H1 (cell line): ENCODE results near the gene AHNAK2. TPM values are rescaled to one million over a fixed set of nuclear protein-coding genes. Genes with fewer than 3 reads are reported as not detected.

ENCODE experiments used
- CTCF ChIA-PET: fragments of 300-600 bp; sonication (Branson Sonifier 250); formaldehyde crosslinking; loops from one replicate; lab custom pipeline; 2021; ENCODE audit not compliant: partially characterized antibody; lab: Charles Lee
- POLR2A ChIA-PET: fragments of 300-600 bp; sonication (Branson Sonifier 250); formaldehyde crosslinking; loops from one replicate; lab custom pipeline; 2021; ENCODE audit warnings: inconsistent platforms; ENCODE audit not compliant: partially characterized antibody; lab: Charles Lee
- DNase-seq, 2 experiments: peaks; one replicate each; pipeline versions ENCODE4 v3.0.0 to v3.0.0-alpha.2; 2010 to 2022; ENCODE audit warnings: low spot score in 2 of 2, low read depth in 1 of 2, mixed read lengths in 1 of 2
- FAIRE-seq: peaks from 2 replicates; lab custom pipeline; 2011; peaks lifted over from hg19 to GRCh38; lab: Jason Lieb, UNC
- H2AFZ ChIP-seq: 2 replicates; pipeline ENCODE4 v1.8.1; 2012; ENCODE audit warnings: low read length, inconsistent platforms
- H2AK5ac ChIP-seq: 2 replicates; pipeline ENCODE4 v1.6.1; 2013; ENCODE audit warnings: low read depth, low read length
- H2BK120ac ChIP-seq: replicated peaks from 2 replicates; pipeline ENCODE3; 2013; ENCODE audit warnings: low read depth, low read length, inconsistent platforms
- H2BK12ac ChIP-seq: 2 replicates; pipeline ENCODE4 v1.6.1; 2013; ENCODE audit warnings: low read depth, low read length
- H2BK15ac ChIP-seq: 2 replicates; pipeline ENCODE4 v1.6.1; 2013; ENCODE audit warnings: low read length
- H2BK20ac ChIP-seq: 2 replicates; pipeline ENCODE4 v1.6.1; 2013; ENCODE audit warnings: low read length
- H2BK5ac ChIP-seq: 2 replicates; pipeline ENCODE4 v1.6.1; 2013; ENCODE audit warnings: low read depth, low read length
- H3K14ac ChIP-seq: 2 replicates; pipeline ENCODE4 v1.6.1; 2013; ENCODE audit warnings: inconsistent platforms; ENCODE audit not compliant: insufficient read length
- H3K18ac ChIP-seq: 2 replicates; pipeline ENCODE4 v1.6.1; 2013; ENCODE audit warnings: low read length; ENCODE audit errors: extremely low read depth
- H3K23ac ChIP-seq: 2 replicates; pipeline ENCODE4 v1.6.1; 2013; ENCODE audit warnings: inconsistent platforms; ENCODE audit not compliant: insufficient read length
- H3K23me2 ChIP-seq: 2 replicates; pipeline ENCODE4 v1.6.1; 2013; ENCODE audit warnings: low read depth, low read length
- H3K27ac ChIP-seq: 2 replicates; pipeline ENCODE4 v1.6.1; 2011; ENCODE audit warnings: low read depth, low read length, inconsistent platforms
- H3K27me3 ChIP-seq, 4 experiments: replicated peaks in 1 of 4; 1 replicate in 1 of 4; 2 replicates in 3 of 4; pipeline versions ENCODE4 v1.6.1 to v1.8.1; 2011 to 2013; ENCODE audit warnings: low read length in 3 of 4, mild to moderate bottlenecking in 3 of 4, inconsistent platforms in 2 of 4, mixed read lengths in 2 of 4, moderate library complexity in 1 of 4; ENCODE audit not compliant: control insufficient read depth in 3 of 4, insufficient read depth in 3 of 4; ENCODE audit errors: extremely low read depth in 1 of 4
- H3K36me3 ChIP-seq, 4 experiments: 2 replicates each; pipeline versions ENCODE4 v1.6.1 to v1.8.1; 2011 to 2013; ENCODE audit warnings: mild to moderate bottlenecking in 4 of 4, low read length in 3 of 4, moderate library complexity in 2 of 4, control low read depth in 1 of 4, inconsistent platforms in 1 of 4; ENCODE audit not compliant: insufficient read depth in 4 of 4, control insufficient read depth in 2 of 4
- H3K4ac ChIP-seq: replicated peaks from 2 replicates; pipeline ENCODE3; 2013; ENCODE audit warnings: low read length, low read depth, mixed read lengths, inconsistent platforms; ENCODE audit not compliant: insufficient read length
- H3K4me1 ChIP-seq, 4 experiments: replicated peaks in 1 of 4; 1 replicate in 1 of 4; 2 replicates in 3 of 4; pipeline versions ENCODE4 v1.6.1 to v1.8.1; 2011 to 2013; ENCODE audit warnings: low read length in 3 of 4, inconsistent platforms in 2 of 4, mixed read lengths in 1 of 4; ENCODE audit not compliant: insufficient read depth in 4 of 4, control insufficient read depth in 3 of 4
- H3K4me2 ChIP-seq, 2 experiments: 2 replicates each; pipeline versions ENCODE4 v1.6.1 to v1.8.1; 2011 to 2013; ENCODE audit warnings: low read depth in 2 of 2, low read length in 2 of 2, control low read depth in 1 of 2, inconsistent platforms in 1 of 2, mild to moderate bottlenecking in 1 of 2; ENCODE audit not compliant: insufficient read depth in 1 of 2
- H3K4me3 ChIP-seq, 4 experiments: fragments of 200-600, 300-600 bp in 1 of 4; sonication (generic), shearing (Covaris generic), sonication (Bioruptor Twin) in 1 of 4; 2 replicates each; pipeline versions ENCODE4 v1.5.1 to v1.8.1; 2011 to 2016; ENCODE audit warnings: low read length in 4 of 4, low read depth in 3 of 4, control low read depth in 2 of 4, inconsistent platforms in 2 of 4, mild to moderate bottlenecking in 2 of 4, mixed read lengths in 1 of 4, moderate library complexity in 1 of 4; ENCODE audit not compliant: insufficient read depth in 2 of 4; ENCODE audit errors: extremely low read depth in 1 of 4
- H3K56ac ChIP-seq: replicated peaks from 2 replicates; pipeline ENCODE3; 2013; ENCODE audit warnings: low read depth, mild to moderate bottlenecking, mixed read lengths, low read length, inconsistent platforms; ENCODE audit not compliant: insufficient read length
- H3K79me1 ChIP-seq: 2 replicates; pipeline ENCODE4 v1.6.1; 2013; ENCODE audit warnings: low read depth, low read length, control low read depth
- H3K79me2 ChIP-seq, 2 experiments: 2 replicates each; pipeline versions ENCODE4 v1.6.1 to v1.8.1; 2012 to 2013; ENCODE audit warnings: low read length in 2 of 2, mild to moderate bottlenecking in 2 of 2, inconsistent platforms in 1 of 2; ENCODE audit not compliant: insufficient read depth in 2 of 2, control insufficient read depth in 1 of 2
- H3K9ac ChIP-seq, 4 experiments: replicated peaks in 1 of 4; 1 replicate in 1 of 4; 2 replicates in 3 of 4; pipeline versions ENCODE4 v1.6.1 to v1.8.1; 2011 to 2013; ENCODE audit warnings: low read depth in 3 of 4, low read length in 3 of 4, control low read depth in 2 of 4, mild to moderate bottlenecking in 2 of 4, moderate library complexity in 2 of 4, inconsistent platforms in 1 of 4; ENCODE audit errors: extremely low read depth in 1 of 4
- H3K9me3 ChIP-seq, 2 experiments: 2 replicates each; pipeline versions ENCODE4 v1.6.1 to v1.8.1; 2012 to 2013; ENCODE audit warnings: mild to moderate bottlenecking in 2 of 2, moderate library complexity in 2 of 2, control low read depth in 1 of 2, inconsistent platforms in 1 of 2, low read depth in 1 of 2, low read length in 1 of 2, mixed read lengths in 1 of 2; ENCODE audit not compliant: insufficient read depth in 2 of 2
- H4K20me1 ChIP-seq, 2 experiments: replicated peaks in 1 of 2; 2 replicates each; pipeline versions ENCODE3 to v1.8.1; 2011 to 2013; ENCODE audit warnings: inconsistent platforms in 2 of 2, low read length in 2 of 2, mild to moderate bottlenecking in 1 of 2; ENCODE audit not compliant: insufficient read depth in 2 of 2, control insufficient read depth in 1 of 2
- H4K5ac ChIP-seq: 2 replicates; pipeline ENCODE4 v1.6.1; 2013; ENCODE audit warnings: low read length, low read depth, mixed read lengths, inconsistent platforms; ENCODE audit not compliant: insufficient read length
- H4K8ac ChIP-seq: 2 replicates; pipeline ENCODE4 v1.8.0; 2013; ENCODE audit warnings: mild to moderate bottlenecking, moderate library complexity, low read length, inconsistent platforms; ENCODE audit not compliant: insufficient read depth; ENCODE audit errors: extremely low read depth
- H4K91ac ChIP-seq: replicated peaks from 2 replicates; pipeline ENCODE3; 2013; ENCODE audit warnings: low read length, mixed read lengths, inconsistent platforms; ENCODE audit not compliant: insufficient read length
- CHD2 ChIP-seq: IDR thresholded peaks from 2 replicates; pipeline ENCODE4 v1.6.1; 2012; ENCODE audit warnings: low read length, improper control_type of control experiment
- SP1 ChIP-seq: IDR thresholded peaks from 2 replicates; pipeline ENCODE4 v1.6.1; 2011; ENCODE audit warnings: low read depth, low read length
- WGBS, 2 experiments: shearing (Covaris generic) in 1 of 2; methylation state at CpG; one replicate each; pipeline versions ENCODE4 v1.1.6 to v1.1.7; 2013 to 2015; ENCODE audit warnings: low lambda C conversion rate in 2 of 2, mixed read lengths in 2 of 2, inconsistent platforms in 1 of 2, low coverage in 1 of 2, missing lambda C conversion rate in 1 of 2; ENCODE audit not compliant: insufficient replicate concordance in 2 of 2, insufficient coverage in 1 of 2, insufficient read length in 1 of 2; ENCODE audit errors: extremely low coverage in 1 of 2, missing lambda C conversion rate in 1 of 2; 5-methylcytosine and 5-hydroxymethylcytosine counted together
- polyA plus RNA-seq, 7 experiments: library from polyadenylated mRNA; depleted of rRNA in 3 of 7; stranded (reverse) in 5 of 7; unstranded in 2 of 7; fragments of >200 nt in 5 of 7; fragments of 200-250 nt in 2 of 7; gene quantifications; 1 replicate in 5 of 7; 2 replicates in 1 of 7; 4 replicates in 1 of 7; pipeline versions ENCODE4 v1.2.1 to v1.2.3, GENCODE V29; 2011 to 2013; ENCODE audit warnings: missing spikeins in 2 of 7, mixed read lengths in 2 of 7
- total RNA-seq: library from RNA; stranded (reverse); fragmentation: NEBNext Ultra II Directional; extraction: Animal tissue kit (Norgen Biotek cat#: 25700); gene quantifications from 2 replicates; pipeline ENCODE4 v1.2.1, GENCODE V29; 2021

AHNAK2 gene
- total and polyA plus RNA-seq, 2 of the 8 experiments (the other 6 are each of a cell fraction or from before 2014, with no cell fraction given) = 0.95 to 2.0 TPM

DNA sequence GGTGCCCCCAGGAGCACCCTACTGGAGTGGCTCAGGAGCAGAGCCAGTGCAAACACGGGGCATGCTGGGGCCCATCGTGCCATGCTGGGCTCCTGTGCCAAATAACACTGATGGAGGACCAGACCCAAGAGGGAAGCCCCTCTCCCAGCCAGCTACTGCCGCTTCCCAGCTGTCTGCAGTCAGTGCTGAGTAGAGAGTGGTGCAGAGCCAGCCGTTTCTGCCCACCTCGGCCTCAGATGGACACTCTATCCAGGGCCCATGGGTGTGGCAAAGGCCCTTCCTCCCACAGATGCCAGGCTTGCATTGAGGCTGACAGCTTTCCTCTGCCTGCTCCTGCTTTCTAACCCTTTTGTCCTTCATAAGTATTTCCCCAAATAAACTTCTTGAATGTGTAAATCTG, 20.6 kb upstream of the AHNAK2 start:
- no peak overlapping the region for H3K18ac ChIP-seq
- no peak overlapping the region for H3K14ac ChIP-seq
- no peak for FAIRE-seq
- no peak overlapping the region for H2AFZ ChIP-seq
- no peaks in the 10 kb centered on the region for H3K79me2 ChIP-seq
- no peaks in the 10 kb centered on the region for H3K23me2 ChIP-seq
- no peak overlapping the region for H4K91ac ChIP-seq
- no peaks in the 10 kb centered on the region for H3K36me3 ChIP-seq
- 91% methylated on average over 5 of the region's 5 CpGs; no CpG with 5 or more reads in 1 of the 2 experiments for whole genome bisulfite sequencing, 2 experiments
- no peaks in the 10 kb centered on the region for H4K20me1 ChIP-seq
- POLR2A ChIA-PET = interaction anchor here (1.5 to 2.2 kb wide), 3 partner anchors 9 to 19 kb away, joined by 3 to 10 read pairs (median 5); no protein-coding TSS in a partner anchor
- H2BK20ac ChIP-seq = no peak overlapping the region
- no peak overlapping the region for H3K4ac ChIP-seq
- no peak overlapping the region for H3K9ac ChIP-seq
- no peak overlapping the region for H2BK120ac ChIP-seq
- H3K23ac ChIP-seq = no peak overlapping the region
- H3K4me2 ChIP-seq = no peak overlapping the region
- no peak for DNase-seq
- CTCF ChIA-PET = interaction anchor here (0.6 to 1.4 kb wide), 5 partner anchors 9 to 59 kb away, joined by 3 to 5 read pairs (median 4); no protein-coding TSS in a partner anchor
- H3K4me3 ChIP-seq = no peak overlapping the region
- no peaks in the 10 kb centered on the region for H3K9me3 ChIP-seq
- no peaks in the 10 kb centered on the region for H3K79me1 ChIP-seq
- H3K27ac ChIP-seq = no peak overlapping the region
- no peak overlapping the region for H2AK5ac ChIP-seq
- H2BK15ac ChIP-seq = no peak overlapping the region
- H3K4me1 ChIP-seq = 0 out of 7 replicates have a peak, but pooled peaks cover 0 to 2% (median 0%) of the 10 kb centered on the region in 4 experiments
- H3K56ac ChIP-seq = no peak overlapping the region
- H3K27me3 ChIP-seq = no peaks in the 10 kb centered on the region
- no peak overlapping the region for H2BK12ac ChIP-seq
- no peak overlapping the region; the same call in 1 of the 2 replicates for H4K8ac ChIP-seq
- no peak overlapping the region for H2BK5ac ChIP-seq
- no peak overlapping the region for H4K5ac ChIP-seq
- TF ChIP-seq CHD2 = no peak
- no peak for TF ChIP-seq SP1
